Chondrocyte (in vitro differentiated cells): ENCODE data around the gene CDCA3. TPM values are rescaled to one million over a fixed set of nuclear protein-coding genes. Genes with fewer than 3 reads are reported as not detected.

Source experiments
- DNase-seq: peaks from one replicate; pipeline ENCODE4 v3.0.0; 2021; ENCODE audit warnings: mixed read lengths, low spot score
- H3K27ac Mint-ChIP-seq: one replicate; pipeline ENCODE4 v1.8.0; 2021; ENCODE audit warnings: mild to moderate bottlenecking, moderate library complexity, mixed read lengths; ENCODE audit not compliant: unreplicated experiment
- H3K27me3 Mint-ChIP-seq: 2 replicates; pipeline ENCODE4 v1.8.0; 2021; ENCODE audit warnings: low read depth, mixed read lengths
- H3K36me3 Mint-ChIP-seq: 2 replicates; pipeline ENCODE4 v1.8.0; 2021; ENCODE audit warnings: low read depth, mixed read lengths
- H3K4me1 Mint-ChIP-seq: 2 replicates; pipeline ENCODE4 v1.8.0; 2021; ENCODE audit warnings: low read depth, mild to moderate bottlenecking, mixed read lengths
- H3K4me3 Mint-ChIP-seq: one replicate; pipeline ENCODE4 v1.8.0; 2021; ENCODE audit warnings: mild to moderate bottlenecking, moderate library complexity, mixed read lengths; ENCODE audit not compliant: unreplicated experiment
- H3K9me3 Mint-ChIP-seq: 2 replicates; pipeline ENCODE4 v1.8.0; 2021; ENCODE audit warnings: low read depth, mixed read lengths
- total RNA-seq: library from RNA; stranded (reverse); gene quantifications from 3 replicates; pipeline ENCODE4 v1.2.1, GENCODE V29; 2021
- TF ChIP-seq, protein P1 (sequence below): fragments of 200-600 bp; sonication (generic); IDR thresholded peaks from 2 replicates; pipeline ENCODE4 v1.5.0; 2021; ENCODE audit warnings: antibody characterized with exemption, mild to moderate bottlenecking, moderate library complexity

Gene CDCA3
- total RNA-seq, 1 donor from 2014 or later = 5.6 TPM

DNA sequence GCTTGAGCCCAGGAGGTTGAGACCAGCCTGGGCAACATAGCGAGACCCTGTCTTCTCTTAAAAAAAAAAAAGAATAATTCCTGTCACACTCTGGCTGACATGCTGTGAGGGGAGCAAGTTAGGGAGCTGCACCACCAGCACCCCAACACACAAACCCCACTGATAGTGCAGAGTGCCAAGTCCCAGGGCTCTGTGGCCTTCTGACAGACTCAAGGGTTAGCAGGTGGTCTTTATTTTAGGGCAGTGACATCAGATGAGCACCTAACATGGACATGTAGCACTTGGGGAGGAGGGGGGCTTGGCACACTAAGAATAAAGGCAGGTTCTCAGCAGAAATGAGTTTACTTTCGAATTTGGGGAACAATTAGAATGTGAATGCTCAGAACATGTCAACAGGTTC is 7.7 kb upstream of the CDCA3 start:
- Mint-ChIP-seq H3K36me3 (peaks cover 46% of the 10 kb centered on the region), H3K4me3 (no peak overlapping the region), H3K4me1 (peaks cover 10% of the 10 kb centered on the region), H3K27ac (no peak overlapping the region), H3K9me3 (no peaks in the 10 kb centered on the region), H3K27me3 (no peaks in the 10 kb centered on the region)
- DNase-seq = no peak
- TF ChIP-seq, protein P1, sequence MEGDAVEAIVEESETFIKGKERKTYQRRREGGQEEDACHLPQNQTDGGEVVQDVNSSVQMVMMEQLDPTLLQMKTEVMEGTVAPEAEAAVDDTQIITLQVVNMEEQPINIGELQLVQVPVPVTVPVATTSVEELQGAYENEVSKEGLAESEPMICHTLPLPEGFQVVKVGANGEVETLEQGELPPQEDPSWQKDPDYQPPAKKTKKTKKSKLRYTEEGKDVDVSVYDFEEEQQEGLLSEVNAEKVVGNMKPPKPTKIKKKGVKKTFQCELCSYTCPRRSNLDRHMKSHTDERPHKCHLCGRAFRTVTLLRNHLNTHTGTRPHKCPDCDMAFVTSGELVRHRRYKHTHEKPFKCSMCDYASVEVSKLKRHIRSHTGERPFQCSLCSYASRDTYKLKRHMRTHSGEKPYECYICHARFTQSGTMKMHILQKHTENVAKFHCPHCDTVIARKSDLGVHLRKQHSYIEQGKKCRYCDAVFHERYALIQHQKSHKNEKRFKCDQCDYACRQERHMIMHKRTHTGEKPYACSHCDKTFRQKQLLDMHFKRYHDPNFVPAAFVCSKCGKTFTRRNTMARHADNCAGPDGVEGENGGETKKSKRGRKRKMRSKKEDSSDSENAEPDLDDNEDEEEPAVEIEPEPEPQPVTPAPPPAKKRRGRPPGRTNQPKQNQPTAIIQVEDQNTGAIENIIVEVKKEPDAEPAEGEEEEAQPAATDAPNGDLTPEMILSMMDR = no peak

DNA sequence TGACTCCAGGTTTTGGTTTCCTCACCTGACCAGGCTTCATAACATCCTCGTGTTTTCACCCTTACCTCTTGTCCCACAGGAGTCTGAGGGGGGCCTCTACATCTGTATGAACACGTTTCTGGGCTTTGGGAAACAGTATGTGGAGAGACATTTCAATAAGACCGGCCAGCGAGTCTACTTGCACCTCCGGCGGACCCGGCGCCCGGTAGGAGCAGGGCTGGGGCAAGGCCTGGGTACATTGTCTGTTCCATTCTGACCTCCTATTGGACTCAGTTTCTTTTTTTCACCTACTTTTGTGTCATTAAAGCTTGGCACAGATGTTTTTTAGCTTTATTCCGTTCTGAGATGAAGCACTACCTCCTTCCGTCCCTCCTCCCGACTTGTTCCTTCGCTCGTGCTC is 4.2 kb upstream of the CDCA3 start:
- H3K9me3 Mint-ChIP-seq = no peaks in the 10 kb centered on the region
- H3K27ac Mint-ChIP-seq = no peak overlapping the region
- no peak for DNase-seq
- H3K36me3 Mint-ChIP-seq = peaks cover 25% of the 10 kb centered on the region
- H3K4me3 Mint-ChIP-seq = no peak overlapping the region
- no peaks in the 10 kb centered on the region for H3K27me3 Mint-ChIP-seq
- TF ChIP-seq, protein P1 = no peak
- H3K4me1 Mint-ChIP-seq = peaks cover 29% of the 10 kb centered on the region

DNA sequence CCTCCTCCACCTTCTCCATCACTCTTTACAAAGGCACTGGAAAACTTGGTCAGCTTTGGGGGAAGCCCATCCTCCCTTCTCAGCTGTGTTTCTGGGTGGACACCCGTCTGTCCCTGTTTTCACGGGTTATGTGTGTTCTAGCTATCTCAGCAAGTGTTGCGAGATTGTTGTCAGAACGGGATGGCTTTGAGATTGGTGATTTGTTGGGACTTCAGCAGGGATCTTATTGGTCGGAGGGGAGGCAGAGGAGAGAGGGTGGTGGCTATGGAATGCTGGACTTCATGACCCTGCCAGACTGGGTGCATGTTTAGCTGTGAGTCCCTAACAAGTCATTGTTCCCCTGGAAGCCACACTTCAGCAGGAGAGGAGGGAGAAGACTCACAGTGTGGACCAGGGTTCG is 3.0 kb upstream of the CDCA3 start:
- no peaks in the 10 kb centered on the region for H3K9me3 Mint-ChIP-seq
- TF ChIP-seq, protein P1 = no peak
- no peak for DNase-seq
- H3K27ac Mint-ChIP-seq = peak overlapping the region; percentile 99
- no peaks in the 10 kb centered on the region for H3K27me3 Mint-ChIP-seq
- H3K4me1 Mint-ChIP-seq = peaks cover 37% of the 10 kb centered on the region
- peaks cover 25% of the 10 kb centered on the region for H3K36me3 Mint-ChIP-seq
- no peak overlapping the region for H3K4me3 Mint-ChIP-seq

DNA sequence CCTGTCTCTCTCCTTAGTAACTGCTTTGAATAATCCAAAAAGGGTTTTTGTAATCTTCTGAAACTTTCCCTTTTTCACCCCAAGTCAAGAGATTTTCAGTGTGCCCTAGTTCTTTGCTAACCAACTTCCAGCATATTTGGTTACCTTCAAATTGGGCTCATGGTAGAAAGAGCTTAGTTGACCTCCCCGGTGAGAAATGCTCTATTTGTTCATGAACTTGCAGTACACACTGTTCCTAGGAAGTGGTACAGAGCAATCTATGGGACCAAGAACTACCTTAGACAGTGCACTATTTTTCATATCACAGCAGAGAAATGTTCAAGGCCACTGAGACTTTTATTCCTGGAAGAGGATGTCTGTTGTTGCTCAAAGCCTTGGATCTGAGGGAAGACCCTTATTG is 2.5 kb upstream of the CDCA3 start:
- Mint-ChIP-seq H3K4me1 (peaks cover 37% of the 10 kb centered on the region), H3K9me3 (no peaks in the 10 kb centered on the region), H3K36me3 (peaks cover 25% of the 10 kb centered on the region), H3K27ac (peak overlapping the region; percentile 99), H3K4me3 (peak overlapping the region; percentile 94), H3K27me3 (no peaks in the 10 kb centered on the region)
- DNase-seq = no peak
- TF ChIP-seq, protein P1 = no peak

DNA sequence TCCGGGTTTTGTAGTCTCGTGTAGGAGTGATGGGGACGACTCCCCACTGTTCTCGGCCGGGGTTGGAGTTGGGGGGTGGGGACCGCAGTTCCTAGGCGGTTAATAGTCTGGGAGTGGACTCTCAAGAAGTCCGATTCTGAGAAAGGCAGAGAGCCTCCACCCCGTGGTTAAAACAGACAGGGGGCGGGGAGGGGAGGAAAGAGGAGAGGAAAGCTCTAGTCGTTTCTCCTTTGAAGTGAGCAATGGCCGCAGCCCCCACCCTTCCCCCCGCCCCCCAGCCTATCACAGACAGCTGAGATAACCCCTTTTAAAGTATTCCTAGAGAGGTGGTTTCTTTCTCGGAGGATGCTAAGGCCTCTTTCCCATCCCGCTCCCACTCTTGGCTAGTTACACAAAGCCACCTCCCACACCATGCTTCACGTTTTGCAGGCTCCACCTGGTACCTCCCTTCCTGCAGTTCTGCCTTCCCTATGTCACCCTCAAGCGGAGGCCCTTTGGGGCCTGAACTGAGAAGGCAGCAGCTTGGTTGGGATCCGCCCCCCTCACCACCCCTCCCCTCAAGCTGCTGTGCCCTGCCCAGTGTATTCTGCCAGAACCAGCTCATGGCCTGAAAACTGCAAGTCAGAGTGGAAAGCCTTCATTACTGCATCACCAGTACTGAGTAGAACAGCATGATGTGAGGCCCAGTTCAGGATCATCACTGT is 1.7 kb upstream of the CDCA3 start:
- peaks cover 21% of the 10 kb centered on the region for H3K36me3 Mint-ChIP-seq

More for the DNA sequence above, 1.7 kb upstream of the CDCA3 start:
- TF ChIP-seq, protein P1 = no peak
- Mint-ChIP-seq H3K27me3 (no peaks in the 10 kb centered on the region), H3K4me1 (peaks cover 37% of the 10 kb centered on the region), H3K4me3 (peak overlapping the region; percentile 94), H3K9me3 (no peaks in the 10 kb centered on the region), H3K27ac (peak overlapping the region; percentile 99)
- DNase-seq = no peak
